BE2C (cell line): ENCODE results near the gene SCAF8.
A peak's percentile ranks its signal among the peaks of the same experiment; 100 is the strongest.

Source experiments
- DNase-seq: peaks from one replicate; pipeline ENCODE4 v3.0.0-alpha.2; 2020
- H3K27me3 ChIP-seq: fragments of 250-450 bp; sonication (Bioruptor Pico); 2 replicates; pipeline ENCODE4 v1.5.1; 2020; ENCODE audit warnings: mild to moderate bottlenecking
- H3K36me3 ChIP-seq: fragments of 250-450 bp; sonication (Bioruptor Pico); 2 replicates; pipeline ENCODE4 v1.5.1; 2020; ENCODE audit warnings: mild to moderate bottlenecking
- H3K4me1 ChIP-seq: fragments of 250-450 bp; sonication (Bioruptor Pico); 2 replicates; pipeline ENCODE4 v1.5.1; 2020
- H3K4me3 ChIP-seq: 2 replicates; pipeline ENCODE4 v1.5.1; 2011; ENCODE audit warnings: low read depth, low read length
- H3K9me3 ChIP-seq: fragments of 250-450 bp; sonication (Bioruptor Pico); 2 replicates; pipeline ENCODE4 v1.5.1; 2020
- CTCF ChIP-seq: IDR thresholded peaks from 2 replicates; pipeline ENCODE4 v1.5.1; 2012; ENCODE audit warnings: mild to moderate bottlenecking, low read depth, low read length

The SCAF8 gene

GRCh38 chr6:154861825-154862224 is 128.6 kb downstream of the SCAF8 start:
- no peak for TF ChIP-seq CTCF
- Histone ChIP-seq H3K4me3 (no peak overlapping the region), H3K36me3 (no peaks in the 10 kb centered on the region; the same call in 1 of the 2 replicates), H3K27me3 (no peaks in the 10 kb centered on the region), H3K4me1 (peaks cover 3% of the 10 kb centered on the region; the same call in 1 of the 2 replicates), H3K9me3 (no peaks in the 10 kb centered on the region)
- no peak for DNase-seq

- TF ChIP-seq CTCF = no peak
- Histone ChIP-seq H3K9me3 (no peaks in the 10 kb centered on the region), H3K36me3 (no peaks in the 10 kb centered on the region; the same call in 1 of the 2 replicates), H3K4me1 (peaks cover 3% of the 10 kb centered on the region; the same call in 1 of the 2 replicates), H3K4me3 (no peak overlapping the region), H3K27me3 (no peaks in the 10 kb centered on the region)
- DNase-seq = no peak
Observed at GRCh38 chr6:154862536-154862935, 129.3 kb downstream of the SCAF8 start.

- no peak for DNase-seq
- Histone ChIP-seq H3K4me1 (peaks cover 3% of the 10 kb centered on the region; the same call in 1 of the 2 replicates), H3K36me3 (no peaks in the 10 kb centered on the region; the same call in 1 of the 2 replicates), H3K9me3 (no peaks in the 10 kb centered on the region), H3K27me3 (no peaks in the 10 kb centered on the region), H3K4me3 (no peak overlapping the region)
- TF ChIP-seq CTCF = no peak
Observed at GRCh38 chr6:154864066-154864430, 130.8 kb downstream of the SCAF8 start.

GRCh38 chr6:154865291-154865690 is 132.1 kb downstream of the SCAF8 start:
- no peaks in the 10 kb centered on the region for H3K27me3 ChIP-seq
- H3K4me3 ChIP-seq = no peak overlapping the region
- no peaks in the 10 kb centered on the region; the same call in 1 of the 2 replicates for H3K36me3 ChIP-seq
- no peaks in the 10 kb centered on the region for H3K9me3 ChIP-seq
- TF ChIP-seq CTCF = no peak
- H3K4me1 ChIP-seq = peaks cover 3% of the 10 kb centered on the region; the same call in 1 of the 2 replicates
- no peak for DNase-seq

GRCh38 chr6:154868143-154868594 is 135.0 kb downstream of the SCAF8 start:
- no peaks in the 10 kb centered on the region for H3K4me1 ChIP-seq
- H3K9me3 ChIP-seq = no peaks in the 10 kb centered on the region
- DNase-seq = peak; percentile 22
- no peaks in the 10 kb centered on the region for H3K27me3 ChIP-seq
- H3K4me3 ChIP-seq = no peak overlapping the region
- no peaks in the 10 kb centered on the region; the same call in 1 of the 2 replicates for H3K36me3 ChIP-seq
- peak; percentile 86 for TF ChIP-seq CTCF

- H3K4me3 ChIP-seq = no peak overlapping the region
Observed at GRCh38 chr6:154872542-154873114, 139.4 kb downstream of the SCAF8 start.

More at GRCh38 chr6:154872542-154873114, 139.4 kb downstream of the SCAF8 start:
- H3K36me3 ChIP-seq = no peaks in the 10 kb centered on the region
- no peaks in the 10 kb centered on the region for H3K9me3 ChIP-seq
- peak; percentile 25; the same call in 1 of the 2 replicates for TF ChIP-seq CTCF
- DNase-seq = no peak
- no peaks in the 10 kb centered on the region for H3K27me3 ChIP-seq
- peaks cover 8% of the 10 kb centered on the region for H3K4me1 ChIP-seq
